GM10248 (cell line): ENCODE data around the gene TTC21A.

Source experiments
- CTCF ChIA-PET: fragments of 300-600 bp; sonication (Branson Sonifier 250); formaldehyde crosslinking; extraction: SDS; loops from one replicate; lab custom pipeline; 2021; ENCODE audit warnings: antibody characterized with exemption; lab: Yijun Ruan, JAX
- POLR2A ChIA-PET: fragments of 350-650 bp; sonication (Branson Sonifier 250); formaldehyde crosslinking; extraction: SDS; loops from one replicate; lab custom pipeline; 2020; ENCODE audit warnings: antibody characterized with exemption; lab: Yijun Ruan, JAX
- DNase-seq: peaks from one replicate; pipeline ENCODE4 v3.0.0; 2012; ENCODE audit errors: extremely low spot score
- TF ChIP-seq, protein P1 (sequence below): IDR thresholded peaks from 2 replicates; pipeline ENCODE4 v1.5.1; 2012; ENCODE audit warnings: mild to moderate bottlenecking, low read depth; ENCODE audit errors: extremely low read depth, missing control alignments, control extremely low read depth

The TTC21A gene

DNA sequence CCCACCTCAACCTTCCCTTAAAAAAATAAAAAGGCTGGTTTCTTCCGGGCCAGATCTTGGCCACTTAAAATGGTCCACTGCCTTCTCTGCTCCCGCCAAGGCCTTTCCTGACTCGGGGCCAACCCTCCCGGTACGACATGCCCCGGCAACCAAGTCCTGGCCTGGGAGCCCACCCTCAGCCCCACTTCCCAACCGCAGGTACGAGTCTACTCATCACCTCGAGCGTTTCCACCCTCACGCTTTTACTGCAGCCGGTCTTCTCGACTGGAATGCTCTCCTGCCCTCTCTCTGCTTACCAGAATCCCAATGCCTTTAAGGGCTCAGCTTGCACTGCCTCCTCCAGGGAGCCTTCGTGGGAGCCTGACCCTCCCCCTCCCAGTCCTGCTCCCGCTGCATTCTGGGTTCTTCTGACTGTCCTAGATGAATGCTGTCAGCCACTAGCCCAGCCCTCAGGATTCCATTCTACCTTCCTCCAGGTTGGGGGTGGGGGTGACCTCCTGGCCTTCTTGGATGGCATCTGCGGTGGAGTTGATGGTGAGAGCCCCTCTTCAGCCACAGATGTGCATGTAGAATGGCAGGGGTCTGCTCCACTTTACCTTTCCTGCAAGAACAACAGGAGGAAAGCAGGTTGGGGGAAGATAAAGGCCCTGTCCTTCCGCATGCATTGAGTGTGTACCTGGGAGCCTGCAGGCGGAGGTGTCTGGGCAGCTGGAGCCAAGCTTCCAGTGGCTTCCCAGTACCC is 47.0 kb downstream of the TTC21A start:
- no peak for DNase-seq
- CTCF ChIA-PET = interaction anchor here (1.0 to 1.9 kb wide), 3 partner anchors 18 to 134 kb away, joined by 3 to 4 read pairs (median 4); no protein-coding TSS in a partner anchor
- TF ChIP-seq, protein P1, sequence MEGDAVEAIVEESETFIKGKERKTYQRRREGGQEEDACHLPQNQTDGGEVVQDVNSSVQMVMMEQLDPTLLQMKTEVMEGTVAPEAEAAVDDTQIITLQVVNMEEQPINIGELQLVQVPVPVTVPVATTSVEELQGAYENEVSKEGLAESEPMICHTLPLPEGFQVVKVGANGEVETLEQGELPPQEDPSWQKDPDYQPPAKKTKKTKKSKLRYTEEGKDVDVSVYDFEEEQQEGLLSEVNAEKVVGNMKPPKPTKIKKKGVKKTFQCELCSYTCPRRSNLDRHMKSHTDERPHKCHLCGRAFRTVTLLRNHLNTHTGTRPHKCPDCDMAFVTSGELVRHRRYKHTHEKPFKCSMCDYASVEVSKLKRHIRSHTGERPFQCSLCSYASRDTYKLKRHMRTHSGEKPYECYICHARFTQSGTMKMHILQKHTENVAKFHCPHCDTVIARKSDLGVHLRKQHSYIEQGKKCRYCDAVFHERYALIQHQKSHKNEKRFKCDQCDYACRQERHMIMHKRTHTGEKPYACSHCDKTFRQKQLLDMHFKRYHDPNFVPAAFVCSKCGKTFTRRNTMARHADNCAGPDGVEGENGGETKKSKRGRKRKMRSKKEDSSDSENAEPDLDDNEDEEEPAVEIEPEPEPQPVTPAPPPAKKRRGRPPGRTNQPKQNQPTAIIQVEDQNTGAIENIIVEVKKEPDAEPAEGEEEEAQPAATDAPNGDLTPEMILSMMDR = no peak
- POLR2A ChIA-PET = no interaction called here

DNA sequence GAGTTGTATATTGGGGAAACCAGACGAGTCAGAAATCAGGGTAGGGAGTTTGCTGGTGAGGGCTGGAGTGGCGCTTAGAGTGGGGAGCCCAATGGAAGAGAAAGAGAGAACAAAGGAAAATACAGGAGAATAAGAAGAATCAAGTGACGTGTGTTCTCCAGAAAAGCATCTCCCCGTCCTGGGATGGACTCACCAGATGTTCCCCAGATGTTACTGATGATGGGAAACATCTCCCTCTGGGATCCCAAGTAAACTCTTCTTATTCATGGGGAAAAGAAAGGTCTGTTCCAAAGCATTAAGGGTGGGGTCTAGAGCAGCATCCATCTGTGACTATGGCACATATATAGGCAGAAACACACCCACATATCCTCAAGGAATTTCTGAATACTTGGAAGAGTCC is 48.9 kb downstream of the TTC21A start:
- POLR2A ChIA-PET = no interaction called here
- TF ChIP-seq, protein P1 = no peak
- CTCF ChIA-PET = interaction anchor here (1.0 to 3.8 kb wide), 5 partner anchors 11 to 132 kb away, joined by 3 to 18 read pairs (median 4); no protein-coding TSS in a partner anchor
- no peak for DNase-seq

DNA sequence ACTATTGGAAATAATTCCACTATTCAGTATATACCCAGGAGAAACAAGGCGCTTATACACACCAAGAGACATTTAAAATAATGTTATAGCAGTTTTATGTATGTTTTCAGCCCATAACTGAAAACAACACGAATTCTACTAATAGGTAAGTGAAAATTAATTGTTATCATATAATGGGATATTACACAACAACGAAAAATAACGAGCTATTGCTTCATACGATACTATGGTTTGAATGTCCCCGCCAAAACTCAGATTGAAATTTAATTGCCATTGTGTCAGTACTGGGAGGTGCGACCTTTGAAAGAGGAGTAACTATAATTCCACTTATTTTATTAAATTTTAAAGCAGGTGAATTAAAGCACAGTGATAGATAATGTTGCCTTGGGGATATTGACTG is 49.9 kb downstream of the TTC21A start:
- POLR2A ChIA-PET = no interaction called here
- CTCF ChIA-PET = interaction anchor here (0.8 to 3.8 kb wide), 5 partner anchors 8 to 131 kb away, joined by 3 to 18 read pairs (median 3); no protein-coding TSS in a partner anchor
- TF ChIP-seq, protein P1 = no peak
- DNase-seq = no peak

DNA sequence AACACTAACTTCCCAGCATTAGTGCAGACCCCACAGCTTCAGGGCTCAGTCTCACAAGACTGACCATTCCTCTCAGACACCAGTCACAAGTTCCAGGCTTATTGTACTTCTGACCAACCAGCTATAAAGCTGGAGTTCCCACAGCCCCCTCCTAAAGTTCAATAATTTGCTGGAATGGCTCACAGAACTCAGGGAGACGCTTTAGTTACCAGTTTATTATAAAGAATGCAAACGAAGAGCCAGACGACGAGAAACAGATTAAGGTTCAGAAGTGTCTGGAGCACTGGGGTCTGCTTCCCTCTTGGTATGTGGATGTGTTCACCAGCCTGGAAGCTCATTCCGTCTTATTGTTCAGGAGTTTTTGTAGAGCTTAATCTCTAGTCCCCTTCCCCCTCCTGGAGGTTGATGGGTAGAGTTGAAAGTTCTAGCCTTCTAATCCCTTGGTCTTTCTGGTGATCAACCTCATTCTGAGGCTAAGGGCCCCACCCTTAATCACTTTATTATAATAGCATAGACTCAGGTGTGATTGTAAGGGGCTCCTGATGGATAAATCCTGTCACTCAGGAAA is 50.8 kb downstream of the TTC21A start:
- DNase-seq = no peak
- POLR2A ChIA-PET = interaction anchor here (1.0 kb wide), 1 partner anchor 9 kb away, joined by 3 read pairs; no protein-coding TSS in a partner anchor
- CTCF ChIA-PET = interaction anchor here (0.7 to 3.8 kb wide), 11 partner anchors 8 to 134 kb away, joined by 3 to 18 read pairs (median 5); no protein-coding TSS in a partner anchor
- TF ChIP-seq, protein P1 = no peak

DNA sequence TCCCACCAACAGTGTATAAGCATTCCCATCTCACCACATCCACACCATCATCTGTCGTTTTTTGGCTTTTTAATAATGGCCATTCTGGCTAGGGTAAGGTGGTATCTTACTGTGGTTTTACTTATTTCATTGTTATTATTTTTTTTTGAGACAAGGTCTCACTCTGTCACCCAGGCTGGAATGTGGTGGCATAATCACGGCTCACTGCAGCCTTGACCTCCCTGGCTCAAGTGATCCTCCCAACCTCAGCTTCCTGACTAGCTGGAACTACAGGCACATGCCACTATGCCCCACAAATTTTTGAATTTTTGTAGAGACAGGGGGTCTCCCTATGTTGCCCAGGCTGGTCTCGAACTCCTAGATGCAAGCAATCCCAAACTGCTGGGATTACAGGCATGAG is 56.9 kb downstream of the TTC21A start:
- CTCF ChIA-PET = interaction anchor here (1.1 to 1.6 kb wide), 3 partner anchors 9 to 124 kb away, joined by 3 to 4 read pairs (median 3); no protein-coding TSS in a partner anchor

DNA sequence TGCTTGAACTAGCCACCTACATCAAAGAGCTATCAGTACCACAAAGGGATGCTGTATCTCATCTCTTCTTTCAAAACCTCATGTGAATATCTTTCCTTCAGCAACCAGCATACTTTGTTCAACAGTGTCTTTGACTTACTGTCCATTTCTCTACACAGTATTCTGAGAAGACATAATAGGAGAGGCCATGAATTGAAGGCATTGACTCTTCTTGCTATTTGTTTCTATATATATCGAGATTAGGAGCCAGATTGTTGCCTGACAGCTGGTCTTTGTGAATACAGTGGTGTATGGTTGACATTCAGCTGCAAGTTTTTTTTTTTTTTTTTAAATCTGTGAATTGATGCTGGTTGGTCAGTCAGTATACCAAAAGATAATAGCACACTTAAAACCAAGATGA is 58.0 kb downstream of the TTC21A start:
- no peak for DNase-seq
- ChIA-PET POLR2A (no interaction called here), CTCF (interaction anchor here (1.0 to 1.7 kb wide), 4 partner anchors 12 to 126 kb away, joined by 3 to 6 read pairs (median 3); no protein-coding TSS in a partner anchor)
- TF ChIP-seq, protein P1 = no peak

More for the DNA sequence above, 56.9 kb downstream of the TTC21A start:
- DNase-seq = no peak
- POLR2A ChIA-PET = no interaction called here
- TF ChIP-seq, protein P1 = no peak
